ENCODE results near the gene TRMT5. TPM values are rescaled to one million over a fixed set of nuclear protein-coding genes. Genes with fewer than 3 reads are reported as not detected.

TRMT5 gene
- total and polyA plus RNA-seq, 4 donors = 1.6 to 12.3 (median 6.4) TPM

- Histone ChIP-seq H3K9me3 (ENCODE audit: control insufficient read depth, low read length) (no peaks in the 10 kb centered on the region), H3K27ac (ENCODE audit: low read depth in 1 of 2, low read length in 2 of 2) (no peak overlapping the region), H3K36me3 (ENCODE audit: control insufficient read depth in 1 of 2, insufficient read depth in 2 of 2, low read length in 1 of 2) (peaks cover 0 to 5% of the 10 kb centered on the region in 2 donors), H3K27me3 (ENCODE audit: control insufficient read depth in 1 of 2, insufficient read depth in 2 of 2, low read length in 1 of 2) (no peaks in the 10 kb centered on the region), H3K4me3 (ENCODE audit: low read length in 2 of 2) (no peak overlapping the region), H3K4me1 (ENCODE audit: control insufficient read depth in 1 of 2, insufficient read depth in 2 of 2, low read length in 2 of 2) (no peaks in the 10 kb centered on the region)
- intact Hi-C loops (cut with DNase I) = loop anchor here in 1 of 2 donors (10.0 kb wide), 2 partner anchors 246 to 716 kb away; partner anchors contain the start of gene SIX4
- ATAC-seq (ENCODE audit: low FRiP score) (no peak), DNase-seq (no peak)
- 37 to 39% methylated on average over 2 of the region's 2 CpGs for WGBS, 2 donors
These were observed 9.6 kb downstream of the TRMT5 start for GRCh38 chr14:60971271-60971670.

GRCh38 chr14:60970146-60970545, 10.7 kb downstream of the TRMT5 start:
- H3K27ac ChIP-seq (ENCODE audit: low read depth in 1 of 2, low read length in 2 of 2) = no peak overlapping the region
- no peak overlapping the region for H3K4me3 ChIP-seq (ENCODE audit: low read length in 2 of 2)
- no peaks in the 10 kb centered on the region for H3K27me3 ChIP-seq (ENCODE audit: control insufficient read depth in 1 of 2, insufficient read depth in 2 of 2, low read length in 1 of 2)
- WGBS, 2 donors = 88 to 96% methylated on average over 2 of the region's 2 CpGs
- intact Hi-C loops (cut with DNase I) = loop anchor here in 1 of 2 donors (10.0 kb wide), 2 partner anchors 245 to 715 kb away; partner anchors contain the start of gene SIX4
- peaks cover 0 to 2% of the 10 kb centered on the region in 2 donors for H3K4me1 ChIP-seq (ENCODE audit: control insufficient read depth in 1 of 2, insufficient read depth in 2 of 2, low read length in 2 of 2)
- no peak for DNase-seq
- H3K9me3 ChIP-seq (ENCODE audit: control insufficient read depth, low read length) = no peaks in the 10 kb centered on the region
- peaks cover 0 to 2% of the 10 kb centered on the region in 2 donors for H3K36me3 ChIP-seq (ENCODE audit: control insufficient read depth in 1 of 2, insufficient read depth in 2 of 2, low read length in 1 of 2)
- no peak for ATAC-seq (ENCODE audit: low FRiP score)

DNA sequence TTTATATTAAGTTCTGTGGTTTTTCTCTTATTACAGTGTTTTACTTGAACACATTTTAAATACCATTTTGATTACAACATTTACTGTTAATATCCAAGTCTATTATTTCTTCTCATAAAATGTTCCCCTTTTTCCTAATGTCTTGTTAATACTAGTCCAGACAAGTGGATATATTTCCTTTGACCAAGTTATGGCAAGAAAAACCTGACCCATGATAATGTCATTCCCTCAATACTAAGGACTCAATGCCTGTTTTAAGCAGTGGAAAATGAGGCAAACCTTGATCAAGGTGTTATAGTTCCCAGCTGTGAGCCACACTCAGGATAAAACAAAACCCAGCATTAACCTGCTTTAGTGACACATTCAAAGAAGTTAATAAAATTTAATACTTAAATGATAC, 12.2 kb downstream of the TRMT5 start:
- no peaks in the 10 kb centered on the region for H3K27me3 ChIP-seq (ENCODE audit: control insufficient read depth in 1 of 2, insufficient read depth in 2 of 2, low read length in 1 of 2)
- ATAC-seq (ENCODE audit: low FRiP score) (no peak), DNase-seq (no peak)
- intact Hi-C loops (cut with DNase I) = no loop called here
- H3K36me3 ChIP-seq (ENCODE audit: control insufficient read depth in 1 of 2, insufficient read depth in 2 of 2, low read length in 1 of 2) = peaks cover 0 to 2% of the 10 kb centered on the region in 2 donors
- no peaks in the 10 kb centered on the region for H3K9me3 ChIP-seq (ENCODE audit: control insufficient read depth, low read length)
- H3K27ac ChIP-seq (ENCODE audit: low read depth in 1 of 2, low read length in 2 of 2) = no peak overlapping the region
- H3K4me3 ChIP-seq (ENCODE audit: low read length in 2 of 2) = no peak overlapping the region
- peaks cover 1 to 2% of the 10 kb centered on the region in 2 donors for H3K4me1 ChIP-seq (ENCODE audit: control insufficient read depth in 1 of 2, insufficient read depth in 2 of 2, low read length in 2 of 2)

- H3K27me3 ChIP-seq (ENCODE audit: control insufficient read depth in 1 of 2, insufficient read depth in 2 of 2, low read length in 1 of 2) = no peaks in the 10 kb centered on the region
- WGBS, 2 donors = 20 to 21% methylated on average over 1 of the region's 1 CpG
- DNase-seq (no peak), ATAC-seq (ENCODE audit: low FRiP score) (no peak)
- H3K4me3 ChIP-seq (ENCODE audit: low read length in 2 of 2) = no peak overlapping the region
- H3K9me3 ChIP-seq (ENCODE audit: control insufficient read depth, low read length) = no peaks in the 10 kb centered on the region
- intact Hi-C loops (cut with DNase I) = no loop called here
- H3K36me3 ChIP-seq (ENCODE audit: control insufficient read depth in 1 of 2, insufficient read depth in 2 of 2, low read length in 1 of 2) = no peaks in the 10 kb centered on the region
- H3K27ac ChIP-seq (ENCODE audit: low read depth in 1 of 2, low read length in 2 of 2) = no peak overlapping the region
- peaks cover 1 to 2% of the 10 kb centered on the region in 2 donors for H3K4me1 ChIP-seq (ENCODE audit: control insufficient read depth in 1 of 2, insufficient read depth in 2 of 2, low read length in 2 of 2)
These were observed 12.8 kb downstream of the TRMT5 start for GRCh38 chr14:60968099-60968498.

DNA sequence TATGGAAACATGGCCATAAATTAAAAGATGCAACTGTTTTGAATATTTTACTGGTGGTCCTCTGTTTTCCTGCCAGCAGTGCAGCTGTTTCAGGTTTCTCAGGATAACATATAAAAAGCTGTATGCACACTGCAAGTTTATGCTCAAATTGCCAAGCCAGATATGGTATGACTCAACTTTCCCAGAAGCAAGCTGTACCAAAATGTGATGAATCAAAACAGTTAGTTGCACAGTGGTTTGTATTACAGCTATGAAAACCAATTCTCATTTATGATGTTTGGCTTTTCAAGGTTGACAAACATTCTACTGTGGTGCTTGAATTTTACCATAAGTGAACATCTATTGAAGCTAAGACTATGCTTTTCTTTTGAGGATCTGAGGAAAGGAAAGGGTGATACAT, 15.5 kb downstream of the TRMT5 start:
- no peaks in the 10 kb centered on the region for H3K9me3 ChIP-seq (ENCODE audit: control insufficient read depth, low read length)
- no peak for ATAC-seq (ENCODE audit: low FRiP score)

GRCh38 chr14:60964904-60965303, 16.0 kb downstream of the TRMT5 start:
- 52 to 62% methylated on average over 2 of the region's 2 CpGs for WGBS, 2 donors
- intact Hi-C loops (cut with DNase I) = no loop called here

More for the DNA sequence above, 15.5 kb downstream of the TRMT5 start:
- Histone ChIP-seq H3K36me3 (ENCODE audit: control insufficient read depth in 1 of 2, insufficient read depth in 2 of 2, low read length in 1 of 2) (no peaks in the 10 kb centered on the region), H3K27ac (ENCODE audit: low read depth in 1 of 2, low read length in 2 of 2) (no peak overlapping the region), H3K27me3 (ENCODE audit: control insufficient read depth in 1 of 2, insufficient read depth in 2 of 2, low read length in 1 of 2) (no peaks in the 10 kb centered on the region), H3K4me1 (ENCODE audit: control insufficient read depth in 1 of 2, insufficient read depth in 2 of 2, low read length in 2 of 2) (peaks cover 1 to 2% of the 10 kb centered on the region in 2 donors), H3K4me3 (ENCODE audit: low read length in 2 of 2) (no peak overlapping the region)
- no peak for DNase-seq
- intact Hi-C loops (cut with DNase I) = no loop called here

GRCh38 chr14:60963761-60964160, 17.1 kb downstream of the TRMT5 start:
- Histone ChIP-seq H3K27ac (ENCODE audit: low read depth in 1 of 2, low read length in 2 of 2) (no peak overlapping the region), H3K4me3 (ENCODE audit: low read length in 2 of 2) (no peak overlapping the region), H3K36me3 (ENCODE audit: control insufficient read depth in 1 of 2, insufficient read depth in 2 of 2, low read length in 1 of 2) (no peaks in the 10 kb centered on the region), H3K4me1 (ENCODE audit: control insufficient read depth in 1 of 2, insufficient read depth in 2 of 2, low read length in 2 of 2) (peaks cover 1 to 2% of the 10 kb centered on the region in 2 donors), H3K27me3 (ENCODE audit: control insufficient read depth in 1 of 2, insufficient read depth in 2 of 2, low read length in 1 of 2) (no peaks in the 10 kb centered on the region), H3K9me3 (ENCODE audit: control insufficient read depth, low read length) (no peaks in the 10 kb centered on the region)
- 54 to 61% methylated on average over 2 of the region's 2 CpGs for WGBS, 2 donors
- ATAC-seq (ENCODE audit: low FRiP score) (no peak), DNase-seq (no peak)
- intact Hi-C loops (cut with DNase I) = no loop called here

More at GRCh38 chr14:60964904-60965303, 16.0 kb downstream of the TRMT5 start:
- H3K9me3 ChIP-seq (ENCODE audit: control insufficient read depth, low read length) = no peaks in the 10 kb centered on the region
- H3K27me3 ChIP-seq (ENCODE audit: control insufficient read depth in 1 of 2, insufficient read depth in 2 of 2, low read length in 1 of 2) = no peaks in the 10 kb centered on the region
- H3K4me1 ChIP-seq (ENCODE audit: control insufficient read depth in 1 of 2, insufficient read depth in 2 of 2, low read length in 2 of 2) = peaks cover 1 to 2% of the 10 kb centered on the region in 2 donors
- H3K4me3 ChIP-seq (ENCODE audit: low read length in 2 of 2) = no peak overlapping the region
- H3K36me3 ChIP-seq (ENCODE audit: control insufficient read depth in 1 of 2, insufficient read depth in 2 of 2, low read length in 1 of 2) = no peaks in the 10 kb centered on the region
- no peak for ATAC-seq (ENCODE audit: low FRiP score)
- no peak for DNase-seq
- no peak overlapping the region for H3K27ac ChIP-seq (ENCODE audit: low read depth in 1 of 2, low read length in 2 of 2)

DNA sequence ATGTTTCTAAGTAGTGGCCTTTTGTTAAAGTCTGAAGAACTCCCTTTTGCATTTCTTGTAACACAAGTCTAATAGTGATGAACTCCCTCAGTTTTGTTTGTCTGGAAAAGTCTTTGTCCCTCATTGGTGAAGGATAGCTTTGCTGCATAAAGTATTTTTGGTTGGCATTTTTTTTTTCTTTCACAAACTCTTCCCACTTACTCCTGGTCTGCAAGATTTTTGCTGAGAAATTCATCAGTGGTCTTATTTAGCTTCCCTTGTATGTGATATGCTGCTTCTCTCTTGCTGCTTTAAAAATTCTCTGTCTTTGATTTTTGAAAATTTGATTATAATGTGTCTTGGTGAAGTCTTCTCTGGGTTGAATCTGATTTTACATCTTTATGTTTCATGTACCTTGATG, 22.7 kb downstream of the TRMT5 start:
- H3K4me1 ChIP-seq (ENCODE audit: control insufficient read depth in 1 of 2, insufficient read depth in 2 of 2, low read length in 2 of 2) = no peaks in the 10 kb centered on the region
- no peak overlapping the region for H3K4me3 ChIP-seq (ENCODE audit: low read length in 2 of 2)
- ATAC-seq (ENCODE audit: low FRiP score) (no peak), DNase-seq (no peak)
- no peaks in the 10 kb centered on the region for H3K27me3 ChIP-seq (ENCODE audit: control insufficient read depth in 1 of 2, insufficient read depth in 2 of 2, low read length in 1 of 2)
- H3K9me3 ChIP-seq (ENCODE audit: control insufficient read depth, low read length) = no peaks in the 10 kb centered on the region
- no peak overlapping the region for H3K27ac ChIP-seq (ENCODE audit: low read depth in 1 of 2, low read length in 2 of 2)
- no peaks in the 10 kb centered on the region for H3K36me3 ChIP-seq (ENCODE audit: control insufficient read depth in 1 of 2, insufficient read depth in 2 of 2, low read length in 1 of 2)
- intact Hi-C loops (cut with DNase I) = no loop called here

DNA sequence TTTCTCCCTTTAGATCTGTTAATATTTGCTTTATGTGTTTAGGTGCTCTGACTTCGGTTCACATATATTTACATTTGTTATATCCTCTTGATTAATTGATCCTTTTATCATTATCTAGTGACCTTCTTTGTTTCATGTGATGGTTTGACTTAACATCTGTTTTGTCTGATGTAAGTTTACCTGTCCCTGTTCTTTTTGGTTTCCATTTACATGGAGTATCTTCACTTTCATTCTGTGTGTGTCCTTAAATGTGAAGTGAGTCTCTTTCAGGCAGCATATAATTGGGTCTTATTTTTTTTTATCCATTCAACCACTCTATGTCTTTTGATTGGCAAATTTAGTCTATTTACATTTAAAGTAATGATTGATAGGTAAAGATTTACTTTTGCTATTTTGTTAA, 24.2 kb downstream of the TRMT5 start:
- Histone ChIP-seq H3K27me3 (ENCODE audit: control insufficient read depth in 1 of 2, insufficient read depth in 2 of 2, low read length in 1 of 2) (no peaks in the 10 kb centered on the region), H3K36me3 (ENCODE audit: control insufficient read depth in 1 of 2, insufficient read depth in 2 of 2, low read length in 1 of 2) (no peaks in the 10 kb centered on the region), H3K4me3 (ENCODE audit: low read length in 2 of 2) (no peak overlapping the region), H3K4me1 (ENCODE audit: control insufficient read depth in 1 of 2, insufficient read depth in 2 of 2, low read length in 2 of 2) (no peaks in the 10 kb centered on the region), H3K27ac (ENCODE audit: low read depth in 1 of 2, low read length in 2 of 2) (no peak overlapping the region), H3K9me3 (ENCODE audit: control insufficient read depth, low read length) (no peaks in the 10 kb centered on the region)
- intact Hi-C loops (cut with DNase I) = no loop called here
- 97 to 99% methylated on average over 1 of the region's 1 CpG for WGBS, 2 donors
- ATAC-seq (ENCODE audit: low FRiP score) = no peak
- no peak for DNase-seq
